Activated CD4-positive, alpha-beta T cell treated with anti-CD3 and anti-CD28 coated beads for 36 hours (primary cell): ENCODE data around the gene ARNT2. TPM values are rescaled to one million over a fixed set of nuclear protein-coding genes. Genes with fewer than 3 reads are reported as not detected.
"Not testable (repeated sequence)": the region's sequence is repeated elsewhere in the genome, so short reads cannot be mapped to it uniquely, and the experiment has no call there.

Source experiments
- ATAC-seq: fragments of 200-7000 bp; cut with Tn5 transposase; one replicate; pipeline ENCODE4 v1.10.0; 2021; ENCODE audit warnings: mild to moderate bottlenecking, moderate library complexity
- CTCF ChIA-PET: fragments of 350-600 bp; sonication (Branson Sonifier 250); formaldehyde crosslinking; loops from one replicate; lab custom pipeline; 2021; ENCODE audit warnings: antibody characterized with exemption; lab: Charles Lee
- POLR2A ChIA-PET: fragments of 350-600 bp; sonication (Branson Sonifier 250); formaldehyde crosslinking; loops from one replicate; lab custom pipeline; 2021; ENCODE audit warnings: antibody characterized with exemption, inconsistent platforms; lab: Charles Lee
- DNase-seq: peaks from one replicate; pipeline ENCODE4 v3.0.0-alpha.2; 2020
- H3K27ac Mint-ChIP-seq: one replicate; pipeline ENCODE4 v1.8.0; 2021; ENCODE audit warnings: mixed read lengths
- H3K27me3 Mint-ChIP-seq: one replicate; pipeline ENCODE4 v1.8.0; 2021; ENCODE audit warnings: mixed read lengths
- H3K36me3 Mint-ChIP-seq: one replicate; pipeline ENCODE4 v1.8.0; 2021; ENCODE audit warnings: low read depth, mixed read lengths
- H3K4me1 Mint-ChIP-seq: one replicate; pipeline ENCODE4 v1.8.0; 2021; ENCODE audit warnings: mixed read lengths
- H3K4me3 Mint-ChIP-seq: one replicate; pipeline ENCODE4 v1.8.0; 2021; ENCODE audit warnings: mild to moderate bottlenecking, moderate library complexity, mixed read lengths
- H3K9me3 Mint-ChIP-seq: one replicate; pipeline ENCODE4 v1.8.0; 2021; ENCODE audit warnings: low read depth, mixed read lengths
- intact Hi-C, 2 experiments: fragments of 100-400 bp; cut with DNase I in 1 of 2; cut with micrococcal nuclease in 1 of 2; formaldehyde crosslinking; loops; one replicate each; pipeline versions ENCODE4 v1.14.2 to v1.15.1; 2022 to 2024; cut with DNase I, micrococcal nuclease
- total RNA-seq, 2 experiments: library from RNA; stranded (reverse); gene quantifications; one replicate each; pipeline ENCODE4 v1.2.3, GENCODE V29; 2021

Gene ARNT2
- total RNA-seq, 2 experiments from 2014 or later, result 0.05 to 0.19 TPM

GRCh38 chr15:80507638-80508316 lies 103.6 kb downstream of the ARNT2 start:
- Mint-ChIP-seq H3K27ac (no peak overlapping the region), H3K4me3 (no peak overlapping the region), H3K9me3 (peaks cover 4% of the 10 kb centered on the region), H3K36me3 (no peaks in the 10 kb centered on the region), H3K4me1 (peaks cover 10% of the 10 kb centered on the region), H3K27me3 (peaks cover 5% of the 10 kb centered on the region)
- no peak for DNase-seq
- CTCF ChIA-PET, result no interaction called here
- no peak for ATAC-seq
- POLR2A ChIA-PET, result no interaction called here
- intact Hi-C loops, result no loop called here

GRCh38 chr15:80508783-80509182 lies 104.6 kb downstream of the ARNT2 start:
- ChIA-PET CTCF (no interaction called here), POLR2A (no interaction called here)
- Mint-ChIP-seq H3K27ac (no peak overlapping the region), H3K36me3 (no peaks in the 10 kb centered on the region), H3K27me3 (peaks cover 5% of the 10 kb centered on the region), H3K4me1 (peaks cover 10% of the 10 kb centered on the region), H3K9me3 (peaks cover 4% of the 10 kb centered on the region), H3K4me3 (no peak overlapping the region)
- DNase-seq (no peak), ATAC-seq (no peak)
- intact Hi-C loops, result no loop called here

- intact Hi-C loops, result loop anchor here in 1 of 2 experiments (5.0 kb wide), 1 partner anchor 52 kb away; no protein-coding TSS in a partner anchor
- Mint-ChIP-seq H3K4me3 (no peak overlapping the region), H3K36me3 (no peaks in the 10 kb centered on the region), H3K27me3 (peaks cover 2% of the 10 kb centered on the region), H3K27ac (peak overlapping the region; percentile 66), H3K4me1 (peaks cover 10% of the 10 kb centered on the region), H3K9me3 (peaks cover 2% of the 10 kb centered on the region)
- peak; percentile 30 for DNase-seq
- POLR2A ChIA-PET, result no interaction called here
- CTCF ChIA-PET, result no interaction called here
- peak; percentile 84 for ATAC-seq
These were observed 105.6 kb downstream of the ARNT2 start for GRCh38 chr15:80509800-80510199.

- ATAC-seq, CTCF ChIA-PET, H3K36me3 Mint-ChIP-seq, DNase-seq, H3K27me3 Mint-ChIP-seq, H3K9me3 Mint-ChIP-seq, H3K4me3 Mint-ChIP-seq, H3K27ac Mint-ChIP-seq, POLR2A ChIA-PET: not testable (repeated sequence)
- intact Hi-C loops, result loop anchor here in 1 of 2 experiments (5.0 kb wide), 1 partner anchor 54 kb away; no protein-coding TSS in a partner anchor
- peaks cover 10% of the 10 kb centered on the region for H3K4me1 Mint-ChIP-seq
These were observed 106.8 kb downstream of the ARNT2 start for GRCh38 chr15:80510985-80511384.

GRCh38 chr15:80512726-80513660 lies 108.8 kb downstream of the ARNT2 start:
- POLR2A ChIA-PET, result no interaction called here
- ATAC-seq (no peak), DNase-seq (peak; percentile 8)
- peaks cover 2% of the 10 kb centered on the region for H3K27me3 Mint-ChIP-seq
- no peak overlapping the region for H3K27ac Mint-ChIP-seq
- H3K4me1 Mint-ChIP-seq, result peaks cover 10% of the 10 kb centered on the region
- no peaks in the 10 kb centered on the region for H3K36me3 Mint-ChIP-seq
- no peak overlapping the region for H3K4me3 Mint-ChIP-seq
- peaks cover 7% of the 10 kb centered on the region for H3K9me3 Mint-ChIP-seq
- CTCF ChIA-PET, result interaction anchor here (0.6 kb wide), 1 partner anchor 119 kb away, joined by 5 read pairs; no protein-coding TSS in a partner anchor
- intact Hi-C loops, result loop anchor here (1.0 to 5.0 kb wide), 2 partner anchors 56 to 58 kb away; no protein-coding TSS in a partner anchor

- Mint-ChIP-seq H3K27me3 (peaks cover 2% of the 10 kb centered on the region), H3K27ac (no peak overlapping the region), H3K36me3 (no peaks in the 10 kb centered on the region), H3K4me1 (peaks cover 10% of the 10 kb centered on the region), H3K9me3 (peaks cover 7% of the 10 kb centered on the region), H3K4me3 (no peak overlapping the region)
- ATAC-seq (no peak), DNase-seq (no peak)
- ChIA-PET CTCF (no interaction called here), POLR2A (no interaction called here)
- intact Hi-C loops, result loop anchor here in 1 of 2 experiments (5.0 kb wide), 1 partner anchor 57 kb away; no protein-coding TSS in a partner anchor
These were observed 110.0 kb downstream of the ARNT2 start for GRCh38 chr15:80514071-80514780.

GRCh38 chr15:80517290-80517689 lies 113.1 kb downstream of the ARNT2 start:
- DNase-seq (no peak), ATAC-seq (no peak)
- peaks cover 2% of the 10 kb centered on the region for H3K27me3 Mint-ChIP-seq
- peaks cover 6% of the 10 kb centered on the region for H3K9me3 Mint-ChIP-seq
- CTCF ChIA-PET, result no interaction called here
- H3K4me3 Mint-ChIP-seq, result no peak overlapping the region
- H3K4me1 Mint-ChIP-seq, result no peaks in the 10 kb centered on the region
- H3K27ac Mint-ChIP-seq, result no peak overlapping the region
- no peaks in the 10 kb centered on the region for H3K36me3 Mint-ChIP-seq
- intact Hi-C loops, result no loop called here
- POLR2A ChIA-PET, result no interaction called here

GRCh38 chr15:80518522-80518921 lies 114.3 kb downstream of the ARNT2 start:
- H3K4me1 Mint-ChIP-seq, result no peaks in the 10 kb centered on the region
- no peaks in the 10 kb centered on the region for H3K36me3 Mint-ChIP-seq
- peaks cover 4% of the 10 kb centered on the region for H3K27me3 Mint-ChIP-seq
- H3K4me3 Mint-ChIP-seq, result no peak overlapping the region
- CTCF ChIA-PET, result no interaction called here
- ATAC-seq, result no peak
- POLR2A ChIA-PET, result no interaction called here
- no peak for DNase-seq
- H3K9me3 Mint-ChIP-seq, result peaks cover 6% of the 10 kb centered on the region
- no peak overlapping the region for H3K27ac Mint-ChIP-seq
- intact Hi-C loops, result no loop called here

GRCh38 chr15:80523746-80524145 lies 119.6 kb downstream of the ARNT2 start:
- ChIA-PET POLR2A (no interaction called here), CTCF (no interaction called here)
- Mint-ChIP-seq H3K4me1 (no peaks in the 10 kb centered on the region), H3K9me3 (no peaks in the 10 kb centered on the region), H3K4me3 (no peak overlapping the region), H3K27ac (no peak overlapping the region), H3K27me3 (peaks cover 7% of the 10 kb centered on the region), H3K36me3 (no peaks in the 10 kb centered on the region)
- intact Hi-C loops, result no loop called here
- ATAC-seq (no peak), DNase-seq (no peak)

- intact Hi-C loops, result no loop called here
- peaks cover 10% of the 10 kb centered on the region for H3K27me3 Mint-ChIP-seq
These were observed 121.7 kb downstream of the ARNT2 start for GRCh38 chr15:80525853-80526252.

More at GRCh38 chr15:80525853-80526252, 121.7 kb downstream of the ARNT2 start:
- DNase-seq (no peak), ATAC-seq (no peak)
- H3K36me3 Mint-ChIP-seq, result no peaks in the 10 kb centered on the region
- H3K27ac Mint-ChIP-seq, result no peak overlapping the region
- ChIA-PET CTCF (no interaction called here), POLR2A (no interaction called here)
- no peaks in the 10 kb centered on the region for H3K9me3 Mint-ChIP-seq
- no peaks in the 10 kb centered on the region for H3K4me1 Mint-ChIP-seq
- no peak overlapping the region for H3K4me3 Mint-ChIP-seq
